ENCODE measurements around the gene CACNA1B.

DNA sequence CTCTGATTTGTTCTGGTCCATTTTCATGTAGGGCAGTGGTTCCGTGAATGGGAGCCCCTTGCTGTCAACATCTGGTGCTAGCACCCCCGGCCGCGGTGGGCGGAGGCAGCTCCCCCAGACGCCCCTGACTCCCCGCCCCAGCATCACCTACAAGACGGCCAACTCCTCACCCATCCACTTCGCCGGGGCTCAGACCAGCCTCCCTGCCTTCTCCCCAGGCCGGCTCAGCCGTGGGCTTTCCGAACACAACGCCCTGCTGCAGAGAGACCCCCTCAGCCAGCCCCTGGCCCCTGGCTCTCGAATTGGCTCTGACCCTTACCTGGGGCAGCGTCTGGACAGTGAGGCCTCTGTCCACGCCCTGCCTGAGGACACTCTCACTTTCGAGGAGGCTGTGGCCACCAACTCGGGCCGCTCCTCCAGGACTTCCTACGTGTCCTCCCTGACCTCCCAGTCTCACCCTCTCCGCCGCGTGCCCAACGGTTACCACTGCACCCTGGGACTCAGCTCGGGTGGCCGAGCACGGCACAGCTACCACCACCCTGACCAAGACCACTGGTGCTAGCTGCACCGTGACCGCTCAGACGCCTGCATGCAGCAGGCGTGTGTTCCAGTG lies 244.0 kb downstream of the CACNA1B start:
- TF ChIP-seq, protein P1, sequence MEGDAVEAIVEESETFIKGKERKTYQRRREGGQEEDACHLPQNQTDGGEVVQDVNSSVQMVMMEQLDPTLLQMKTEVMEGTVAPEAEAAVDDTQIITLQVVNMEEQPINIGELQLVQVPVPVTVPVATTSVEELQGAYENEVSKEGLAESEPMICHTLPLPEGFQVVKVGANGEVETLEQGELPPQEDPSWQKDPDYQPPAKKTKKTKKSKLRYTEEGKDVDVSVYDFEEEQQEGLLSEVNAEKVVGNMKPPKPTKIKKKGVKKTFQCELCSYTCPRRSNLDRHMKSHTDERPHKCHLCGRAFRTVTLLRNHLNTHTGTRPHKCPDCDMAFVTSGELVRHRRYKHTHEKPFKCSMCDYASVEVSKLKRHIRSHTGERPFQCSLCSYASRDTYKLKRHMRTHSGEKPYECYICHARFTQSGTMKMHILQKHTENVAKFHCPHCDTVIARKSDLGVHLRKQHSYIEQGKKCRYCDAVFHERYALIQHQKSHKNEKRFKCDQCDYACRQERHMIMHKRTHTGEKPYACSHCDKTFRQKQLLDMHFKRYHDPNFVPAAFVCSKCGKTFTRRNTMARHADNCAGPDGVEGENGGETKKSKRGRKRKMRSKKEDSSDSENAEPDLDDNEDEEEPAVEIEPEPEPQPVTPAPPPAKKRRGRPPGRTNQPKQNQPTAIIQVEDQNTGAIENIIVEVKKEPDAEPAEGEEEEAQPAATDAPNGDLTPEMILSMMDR (IDR thresholded peaks at IDR 0.05), result no peak
- TF ChIP-seq RAD21 (IDR thresholded peaks at IDR 0.05; ENCODE audit: low read length) (no peak), RFX5 (IDR thresholded peaks at IDR 0.05; ENCODE audit: low read length) (no peak)
- TF ChIP-seq, protein P2, sequence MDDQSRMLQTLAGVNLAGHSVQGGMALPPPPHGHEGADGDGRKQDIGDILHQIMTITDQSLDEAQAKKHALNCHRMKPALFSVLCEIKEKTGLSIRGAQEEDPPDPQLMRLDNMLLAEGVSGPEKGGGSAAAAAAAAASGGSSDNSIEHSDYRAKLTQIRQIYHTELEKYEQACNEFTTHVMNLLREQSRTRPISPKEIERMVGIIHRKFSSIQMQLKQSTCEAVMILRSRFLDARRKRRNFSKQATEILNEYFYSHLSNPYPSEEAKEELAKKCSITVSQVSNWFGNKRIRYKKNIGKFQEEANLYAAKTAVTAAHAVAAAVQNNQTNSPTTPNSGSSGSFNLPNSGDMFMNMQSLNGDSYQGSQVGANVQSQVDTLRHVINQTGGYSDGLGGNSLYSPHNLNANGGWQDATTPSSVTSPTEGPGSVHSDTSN (IDR thresholded peaks at IDR 0.05), result no peak

All from SK-N-SH (cell line).